Thyroid gland (tissue), 4 donors: ENCODE measurements around the gene SMOC1.

Experiments used
- CTCF ChIP-seq, 6 experiments: fragments of 200-600 bp in 3 of 6; fragments of 450-650 bp in 3 of 6; sonication (generic) in 3 of 6; IDR thresholded peaks; one replicate each; pipeline ENCODE4 v1.5.1; 2016 to 2019; ENCODE audit warnings: antibody characterized with exemption in 6 of 6, mild to moderate bottlenecking in 2 of 6, inconsistent platforms in 1 of 6, moderate library complexity in 1 of 6
- POLR2A ChIP-seq, 2 donors: fragments of 450-650 bp; IDR thresholded peaks; one replicate each; pipeline ENCODE4 v1.6.1; 2017; ENCODE audit warnings: antibody characterized with exemption in 2 of 2, mild to moderate bottlenecking in 2 of 2, moderate library complexity in 1 of 2

- TF ChIP-seq CTCF (IDR thresholded peaks at IDR 0.05) (no peak), POLR2A (IDR thresholded peaks at IDR 0.05) (no peak)
Observed at GRCh38 chr14:69982886-69983285, 103.7 kb downstream of the SMOC1 start.
